GM18502 (cell line): ENCODE measurements around the gene BAIAP2.
"Not testable (repeated sequence)": the region's sequence is repeated elsewhere in the genome, so short reads cannot be mapped to it uniquely, and the experiment has no call there.

Source experiments
- ATAC-seq: cut with Tn5 transposase; IDR thresholded peaks from one replicate; pipeline ENCODE4 v1.9.1; 2021; ENCODE audit warnings: mild to moderate bottlenecking; ENCODE audit not compliant: unreplicated experiment, poor library complexity

BAIAP2 gene

GRCh38 chr17:81020767-81021497 lies 14.0 kb upstream of the BAIAP2 start:
- no peak for ATAC-seq

GRCh38 chr17:81021531-81022343 lies 13.2 kb upstream of the BAIAP2 start:
- no peak for ATAC-seq

DNA sequence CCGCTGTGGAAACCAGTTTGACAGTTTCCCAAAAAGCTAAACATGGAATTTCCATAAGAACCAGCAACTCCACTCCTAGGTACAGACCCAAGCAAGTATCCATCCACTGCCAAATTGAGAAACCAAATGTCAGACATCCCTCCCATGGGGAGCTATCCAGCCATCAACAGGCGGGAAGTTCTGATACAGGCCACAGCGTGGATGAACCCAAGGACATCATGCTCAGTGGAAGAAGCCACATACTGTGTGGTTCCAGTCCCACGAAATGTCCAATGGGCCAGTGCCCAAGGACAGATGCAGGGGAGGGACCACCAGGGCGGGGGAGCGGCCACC lies 12.6 kb upstream of the BAIAP2 start:
- no peak for ATAC-seq

DNA sequence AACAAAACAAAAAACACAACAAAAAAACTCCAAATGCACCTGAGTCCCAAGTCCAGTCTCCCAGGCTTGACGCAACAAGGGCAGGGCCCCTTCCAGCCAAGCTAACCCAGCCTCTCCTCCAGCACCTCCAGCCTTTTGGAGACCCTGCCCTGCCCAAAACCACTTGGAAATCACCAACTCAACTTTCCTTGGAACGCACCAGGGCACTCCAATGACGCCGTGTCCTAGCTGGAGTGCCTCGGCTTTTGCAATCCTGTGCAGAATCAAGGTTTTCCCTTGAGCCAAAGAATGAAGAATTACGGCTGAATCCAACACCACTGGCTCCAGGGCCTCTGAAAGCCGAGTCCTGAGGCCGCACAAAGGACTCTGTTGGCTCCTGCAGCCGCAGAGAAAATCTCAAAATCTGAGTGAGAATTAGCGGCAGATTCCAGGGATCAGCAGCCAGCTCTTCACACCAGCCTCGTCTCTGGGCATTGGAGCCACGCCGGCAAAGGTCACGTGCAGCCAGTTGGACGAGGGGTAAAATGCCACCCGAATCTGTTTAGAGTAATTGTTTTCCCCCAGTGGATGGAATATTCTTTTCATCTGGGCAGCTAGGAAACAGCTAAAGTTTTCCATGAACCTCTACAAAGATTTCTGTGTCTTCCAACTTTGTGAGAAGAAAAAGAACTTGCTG lies 9.7 kb upstream of the BAIAP2 start:
- no peak for ATAC-seq

DNA sequence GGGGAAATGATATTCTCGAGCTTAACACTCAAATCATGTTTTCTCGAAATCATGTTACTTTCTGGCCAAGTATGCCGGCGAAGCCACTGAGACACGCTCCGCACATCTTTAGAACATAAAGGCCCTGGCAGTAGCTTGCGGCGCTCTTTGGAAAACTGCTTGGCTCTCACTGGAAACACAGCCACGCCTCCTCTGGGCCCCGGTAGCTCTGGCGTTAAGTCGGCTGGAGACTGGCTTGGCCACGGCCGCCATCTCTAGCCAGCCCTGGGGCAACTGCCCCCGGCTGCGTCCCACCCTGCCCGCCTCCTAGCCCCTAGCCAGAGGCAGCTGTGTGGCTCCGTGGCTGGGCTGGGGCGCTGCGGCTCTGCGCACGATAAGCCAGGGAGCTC lies 9.2 kb upstream of the BAIAP2 start:
- no peak for ATAC-seq

DNA sequence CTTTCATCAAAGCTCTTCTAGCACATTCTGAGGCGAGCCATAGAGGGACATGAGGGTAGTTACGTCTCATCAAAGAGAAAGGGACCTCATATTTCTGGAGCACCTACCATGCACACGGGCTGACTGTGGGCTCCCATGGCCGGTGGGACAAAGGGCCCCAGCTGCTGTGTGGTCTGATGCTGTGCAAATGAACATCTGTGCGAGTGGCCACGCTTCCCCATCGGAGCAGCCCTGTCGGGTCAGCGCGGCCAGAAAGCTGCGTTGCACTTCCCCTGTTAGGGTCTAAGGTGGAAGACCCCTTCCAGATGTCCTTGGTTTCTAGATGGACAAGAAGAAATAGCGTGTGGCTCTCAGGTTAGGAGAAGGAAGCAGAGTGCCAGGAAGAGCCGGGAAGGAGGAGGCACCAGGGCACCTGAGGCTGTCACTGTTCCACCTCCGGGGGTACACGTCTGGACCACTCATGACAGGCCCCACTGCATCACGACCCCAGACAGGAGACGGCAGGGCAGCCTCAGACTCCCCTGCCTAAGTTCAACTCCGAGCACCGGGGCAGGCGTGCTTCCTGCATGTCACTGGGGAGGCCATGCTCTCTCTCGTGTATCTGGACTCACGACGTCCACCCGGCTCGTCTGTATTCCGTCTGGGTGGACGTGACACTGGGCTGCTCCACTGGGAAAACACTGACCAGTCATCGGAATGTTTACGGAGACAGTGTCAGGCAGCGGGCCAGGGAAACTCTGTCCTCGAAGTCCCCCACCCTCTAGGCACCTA lies 8.5 kb upstream of the BAIAP2 start:
- ATAC-seq: no peak

DNA sequence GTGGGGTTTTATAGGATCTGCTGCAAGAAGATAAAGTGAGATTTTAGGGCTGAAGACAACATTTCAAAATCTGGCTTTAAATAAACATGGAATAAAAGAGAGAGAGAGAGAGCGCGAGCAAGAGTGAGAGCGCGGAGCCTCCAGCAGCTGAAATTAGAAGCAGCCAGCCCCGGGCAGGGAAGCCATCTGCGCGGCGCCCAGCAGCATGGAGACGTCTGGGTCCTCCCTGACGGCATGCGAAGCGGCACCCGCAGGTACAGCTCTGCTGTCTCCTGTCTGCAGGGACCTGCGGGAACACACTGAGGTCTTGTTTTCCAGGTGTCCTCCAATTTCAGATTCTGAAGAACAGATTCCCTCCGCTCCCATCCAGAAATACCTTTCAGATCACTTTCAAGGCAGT lies 7.9 kb upstream of the BAIAP2 start:
- ATAC-seq: no peak

GRCh38 chr17:81027591-81028505 lies 7.1 kb upstream of the BAIAP2 start:
- ATAC-seq: no peak

DNA sequence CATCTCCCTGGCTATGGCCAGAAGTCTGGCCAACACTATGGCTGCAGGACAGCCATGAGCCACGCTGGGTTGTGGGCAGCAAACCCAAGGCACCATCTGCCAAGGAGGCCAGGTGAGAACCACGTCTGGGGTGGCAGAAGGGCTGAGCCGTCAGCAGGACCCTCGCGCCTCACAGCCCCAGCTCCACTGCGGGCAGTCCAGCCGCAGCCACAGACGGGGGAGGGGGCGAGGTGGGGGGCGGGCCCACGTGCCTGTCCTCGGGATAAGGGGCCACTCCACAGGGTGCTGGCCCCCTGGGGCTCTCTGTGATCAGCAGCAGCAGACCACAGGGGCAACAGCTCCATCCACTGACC lies 6.5 kb upstream of the BAIAP2 start:
- no peak for ATAC-seq

DNA sequence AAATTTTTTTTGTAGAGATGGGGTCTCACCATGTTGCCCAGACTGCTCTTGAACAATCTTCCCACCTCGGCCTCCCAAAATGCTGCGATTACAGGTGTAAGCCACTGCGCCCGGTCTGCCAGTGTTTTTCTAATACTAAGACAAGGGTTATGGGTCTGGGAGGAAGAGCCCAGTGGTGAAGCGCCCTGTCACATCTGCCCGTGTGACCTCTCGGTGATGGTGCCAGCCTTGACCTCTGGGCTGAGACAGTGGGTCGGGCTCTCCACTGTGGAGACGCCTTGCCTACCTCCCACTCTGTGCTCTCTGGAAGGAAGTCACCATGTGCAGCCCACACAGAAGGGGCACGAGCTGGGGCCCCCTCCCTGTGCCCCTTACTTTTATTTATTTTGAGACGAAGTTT lies 5.1 kb upstream of the BAIAP2 start:
- no peak for ATAC-seq

DNA sequence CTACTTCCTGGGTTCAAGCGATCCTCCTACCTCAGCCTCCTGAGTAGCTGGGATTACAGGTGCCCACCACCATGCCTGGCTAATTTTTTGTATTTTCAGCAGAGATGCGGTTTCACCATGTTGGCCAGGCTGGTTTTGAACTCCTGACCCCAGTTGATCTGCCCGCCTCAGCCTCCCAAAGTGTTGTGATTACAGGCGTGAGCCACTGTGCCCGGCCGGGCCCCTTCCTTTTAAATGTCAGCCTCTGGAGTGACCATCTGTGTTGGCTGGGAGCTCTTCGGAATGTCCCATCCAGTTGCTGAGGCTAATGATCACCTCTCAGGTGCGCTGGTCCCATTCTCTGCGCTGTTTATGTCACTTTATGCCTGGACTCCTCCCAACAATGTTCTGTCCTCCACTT lies 4.6 kb upstream of the BAIAP2 start:
- ATAC-seq: not testable (repeated sequence)

DNA sequence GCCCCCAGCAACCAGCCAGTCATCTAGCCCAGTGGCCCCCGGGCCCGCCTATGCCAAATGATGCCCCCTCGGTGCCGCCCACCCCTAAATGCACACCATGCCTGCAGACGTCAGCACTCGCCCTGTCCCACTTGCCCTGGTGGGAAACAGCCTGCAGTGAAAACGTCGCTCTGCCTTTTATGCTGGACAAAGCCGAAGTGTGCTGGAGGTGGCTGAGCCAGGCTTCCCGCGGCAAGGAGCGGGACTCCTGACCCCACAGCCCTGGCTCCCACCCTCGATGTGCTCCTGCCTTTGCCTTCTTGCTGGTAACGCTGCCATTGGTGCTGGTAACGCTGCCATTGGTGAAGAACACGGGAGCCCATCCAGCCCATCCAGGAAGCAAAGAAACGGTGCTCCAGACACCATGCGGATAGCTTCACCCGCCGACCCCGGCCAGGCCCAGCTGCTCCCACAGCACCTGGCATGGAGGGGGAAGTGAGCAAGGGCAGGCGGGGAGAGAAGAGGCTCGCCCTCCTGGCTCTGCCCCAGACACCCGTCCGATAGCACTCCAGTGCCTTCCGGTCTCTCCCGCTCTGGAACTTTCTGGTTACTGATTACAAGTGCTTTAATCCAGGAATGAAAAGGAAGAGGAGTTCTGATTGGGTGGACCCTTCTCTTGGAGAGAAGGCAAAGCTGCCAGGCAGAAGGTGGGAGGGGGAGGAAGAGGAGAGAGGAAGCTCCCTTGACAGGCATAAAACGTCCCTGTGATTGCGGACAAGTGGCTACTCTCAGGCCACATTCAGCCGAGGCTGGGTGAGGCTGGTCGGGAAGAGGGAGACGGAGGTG lies 4.0 kb upstream of the BAIAP2 start:
- no peak for ATAC-seq

- no peak for ATAC-seq
Measured at GRCh38 chr17:81031566-81032550, 3.1 kb upstream of the BAIAP2 start.

- no peak for ATAC-seq
Measured at GRCh38 chr17:81032641-81033480, 2.1 kb upstream of the BAIAP2 start.

- no peak for ATAC-seq
Measured at GRCh38 chr17:81033535-81034167, 1.3 kb upstream of the BAIAP2 start.

GRCh38 chr17:81034168-81034777 lies 678 bp upstream of the BAIAP2 start:
- ATAC-seq: peak; percentile 7
